IPS-NIHi11 (cell line): ENCODE results near the gene HCFC1.

Source experiments
- DNase-seq: peaks from one replicate; pipeline ENCODE4 v3.0.0; 2012; ENCODE audit warnings: mixed read lengths, low spot score

HCFC1 gene

DNA sequence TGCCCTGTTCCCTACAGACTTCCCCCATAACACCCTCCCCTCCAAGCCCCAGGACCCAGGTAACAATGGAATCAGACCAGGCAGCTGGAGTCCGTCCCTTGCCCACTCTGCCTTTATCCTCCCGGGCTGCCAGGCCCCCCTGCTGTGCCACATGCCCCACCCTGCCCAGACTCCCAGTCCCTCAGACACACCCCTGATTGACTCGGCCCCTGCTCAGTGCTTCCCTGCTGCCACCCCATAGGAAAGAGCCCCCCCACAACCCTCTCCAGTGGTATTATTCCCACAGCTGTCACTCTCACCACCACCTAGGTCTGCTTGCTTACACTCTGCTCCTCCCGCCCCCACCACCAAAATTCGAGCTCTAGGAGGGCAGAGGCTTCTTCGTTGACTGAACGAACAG lies 32.0 kb downstream of the HCFC1 start:
- DNase-seq = no peak

DNA sequence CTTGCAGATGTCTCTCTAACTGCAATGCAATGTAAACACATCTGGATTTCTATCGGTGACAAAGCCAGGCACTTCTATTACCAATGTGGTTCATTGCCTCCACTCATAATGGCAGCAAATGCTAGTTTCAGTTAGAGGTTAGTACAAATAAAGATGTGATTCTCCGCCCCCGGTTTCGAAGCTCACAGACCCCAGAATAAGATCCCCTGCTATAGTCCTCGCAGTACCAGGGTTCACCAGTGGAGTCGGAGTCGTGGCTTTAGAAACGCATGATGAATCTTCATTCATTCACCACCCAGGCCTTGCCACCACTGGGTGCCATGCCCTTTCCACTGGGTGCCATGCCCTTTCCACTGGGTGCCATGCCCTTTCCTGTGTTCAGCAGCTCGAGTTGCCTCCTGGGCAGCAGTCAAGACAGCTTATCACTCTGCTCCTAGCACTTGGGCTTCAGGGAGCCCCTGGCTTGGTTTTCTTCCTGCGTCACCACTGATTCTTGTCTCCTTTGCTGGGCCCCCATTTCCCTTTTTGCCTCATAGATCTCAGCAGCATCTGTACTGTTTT lies 33.3 kb downstream of the HCFC1 start:
- no peak for DNase-seq

DNA sequence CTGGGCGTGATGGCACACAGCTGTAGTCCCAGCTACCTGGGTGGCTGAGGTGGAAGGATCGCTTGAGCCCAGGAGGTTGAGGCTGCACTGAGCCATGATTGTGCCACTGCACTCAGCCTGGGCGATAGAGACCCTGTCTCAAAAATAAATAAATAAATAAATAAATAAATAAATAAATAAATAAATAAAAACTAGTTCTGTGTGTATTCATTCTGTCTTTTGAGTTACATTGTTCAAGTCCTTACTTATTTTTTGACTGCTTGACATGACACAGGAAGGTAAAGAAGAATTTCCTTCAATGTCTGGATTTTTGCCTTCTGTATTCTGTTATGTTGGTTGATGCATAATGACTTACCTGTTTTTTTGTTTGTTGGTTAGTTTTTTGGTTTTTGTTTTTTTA lies 34.6 kb downstream of the HCFC1 start:
- DNase-seq = no peak

DNA sequence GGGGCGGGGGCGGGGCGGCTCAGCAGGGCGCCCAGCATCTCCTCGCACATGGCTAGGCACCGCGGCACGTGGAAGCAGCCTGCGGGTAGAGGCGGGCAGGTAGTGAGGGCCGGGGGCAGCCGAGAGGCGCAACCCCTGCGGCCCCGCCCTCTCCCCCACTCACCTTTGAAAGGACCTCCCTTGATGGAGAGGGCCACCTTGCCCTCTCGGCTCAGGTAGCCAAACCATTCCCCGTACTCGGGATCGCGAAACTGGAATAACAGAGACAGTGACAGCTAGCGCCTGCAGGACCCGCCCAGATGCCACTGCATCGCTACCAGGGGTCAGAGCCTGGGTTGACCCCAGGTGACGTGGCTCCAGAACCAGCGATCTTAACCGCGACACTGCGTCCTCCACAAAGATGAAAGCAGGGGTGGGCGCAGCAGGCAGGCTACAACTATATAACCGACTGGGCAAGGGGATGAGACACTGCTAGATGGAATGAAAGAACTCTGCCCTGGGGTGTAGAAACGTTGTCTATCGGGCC lies 36.2 kb downstream of the HCFC1 start:
- DNase-seq = no peak

DNA sequence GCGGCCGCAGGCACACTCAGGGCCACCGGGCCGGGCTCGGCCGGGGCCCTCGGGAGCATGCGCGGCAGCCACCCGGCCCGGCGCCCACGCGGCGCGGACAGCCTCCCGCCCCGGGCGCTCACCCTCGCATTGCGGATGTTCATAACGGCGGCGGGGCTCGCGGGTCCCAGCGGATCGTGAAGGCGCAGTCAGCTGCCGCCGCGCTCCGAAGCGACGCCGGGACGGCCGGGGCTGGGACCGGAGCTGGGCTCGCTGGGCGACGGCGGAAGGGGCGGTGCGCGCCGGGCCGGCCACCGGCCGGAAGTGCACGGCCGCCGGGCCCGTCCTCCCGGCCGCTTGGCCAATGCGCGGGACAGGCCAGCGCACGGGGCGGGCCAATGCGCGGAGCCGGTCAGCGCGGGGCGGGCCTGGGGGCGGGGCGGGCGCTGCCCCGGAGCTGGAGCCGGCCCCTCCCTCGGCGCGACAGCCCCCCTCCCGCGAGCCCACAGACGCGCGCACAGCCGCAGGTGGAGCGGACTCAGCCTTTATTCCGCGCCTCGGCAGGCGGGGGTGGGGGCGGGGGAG lies 36.8 kb downstream of the HCFC1 start, which contains the start of gene NAA10:
Gene NAA10, minus strand, starts transcription at position 276 of the 564 bp plus-strand sequence. Its CDS starts 133 bp downstream, at position 143.
- peak; percentile 88 for DNase-seq

DNA sequence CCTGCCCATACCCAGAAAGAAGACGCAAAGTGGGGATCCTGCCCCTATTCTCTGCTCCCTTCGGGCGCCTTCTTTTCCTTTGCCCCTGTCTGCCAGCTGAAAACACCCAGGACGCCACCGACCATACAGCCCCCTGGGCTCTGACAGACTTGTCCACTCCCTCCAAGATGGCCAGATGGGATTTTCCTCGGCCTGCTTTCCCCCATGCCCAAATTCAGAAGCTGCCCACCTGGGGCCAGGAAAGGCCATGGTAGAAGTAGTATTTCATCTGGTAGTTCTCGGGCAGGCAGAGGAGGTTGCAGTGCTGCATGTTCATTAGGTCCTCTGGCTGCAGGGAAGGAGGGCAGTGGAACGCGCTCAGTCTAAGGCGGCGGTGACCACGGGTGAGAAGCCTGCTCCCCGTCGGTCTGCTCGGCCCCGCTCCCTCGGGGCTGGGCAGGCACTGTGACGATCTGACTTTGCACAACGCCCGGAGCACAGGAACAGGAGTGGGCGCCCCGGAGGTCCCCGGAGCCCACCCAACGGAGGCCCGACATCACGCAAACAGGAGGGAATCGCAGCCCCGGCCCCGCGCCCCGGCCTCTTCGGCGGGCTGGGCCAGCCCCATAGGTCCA lies 37.4 kb downstream of the HCFC1 start:
- DNase-seq = no peak

DNA sequence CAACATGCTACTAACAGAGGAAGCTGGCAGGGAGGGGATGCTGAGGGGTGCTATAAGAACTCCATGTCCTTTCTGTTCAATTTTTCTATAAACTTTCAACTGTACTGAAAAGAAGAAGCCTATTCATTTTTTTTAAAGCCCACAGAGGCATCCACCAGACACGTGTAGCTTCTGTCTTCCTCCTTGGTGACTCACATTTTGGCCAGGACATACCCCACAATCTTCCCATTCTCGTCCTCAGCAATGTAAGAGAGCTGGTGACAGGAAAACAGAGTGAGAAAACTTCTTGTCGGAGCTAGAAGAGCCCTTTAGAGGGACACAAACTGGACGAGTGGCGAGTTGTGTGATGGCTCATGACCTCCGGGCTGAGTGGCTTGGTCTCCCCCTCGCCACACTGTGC lies 37.9 kb downstream of the HCFC1 start:
- DNase-seq = no peak

DNA sequence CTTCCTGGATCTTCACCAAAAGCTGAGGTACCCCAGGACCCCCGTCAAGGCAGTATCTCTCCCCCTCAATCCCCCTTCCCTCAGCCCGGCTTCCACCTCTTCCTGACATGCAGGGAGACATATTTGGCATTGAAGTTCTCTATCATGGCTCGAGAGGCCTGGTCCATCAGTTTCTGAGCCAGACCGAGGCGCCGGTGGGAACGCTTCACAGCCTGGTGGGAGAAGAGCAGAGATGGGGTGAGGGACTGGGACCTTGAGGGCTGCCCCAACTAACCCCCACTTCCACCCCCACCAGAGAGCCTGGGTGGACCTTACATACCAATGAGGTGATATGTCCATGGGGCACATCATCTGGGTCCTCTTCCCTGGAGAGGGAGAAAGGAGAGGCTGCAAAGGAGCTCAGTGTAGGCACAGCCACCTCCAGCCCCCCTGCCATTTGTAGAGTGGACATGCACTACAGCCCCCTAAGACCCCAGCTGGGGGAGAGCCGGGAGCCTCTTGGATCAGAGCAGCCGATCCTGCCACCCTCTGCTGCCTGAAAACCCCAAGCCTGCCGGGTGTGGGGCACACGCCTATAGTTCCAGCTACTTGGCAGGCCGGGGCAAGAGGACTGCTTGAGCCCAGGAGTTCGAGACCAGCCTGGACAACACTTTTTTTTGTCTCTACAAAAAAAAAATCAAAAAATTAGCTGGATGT lies 39.2 kb downstream of the HCFC1 start:
- no peak for DNase-seq

DNA sequence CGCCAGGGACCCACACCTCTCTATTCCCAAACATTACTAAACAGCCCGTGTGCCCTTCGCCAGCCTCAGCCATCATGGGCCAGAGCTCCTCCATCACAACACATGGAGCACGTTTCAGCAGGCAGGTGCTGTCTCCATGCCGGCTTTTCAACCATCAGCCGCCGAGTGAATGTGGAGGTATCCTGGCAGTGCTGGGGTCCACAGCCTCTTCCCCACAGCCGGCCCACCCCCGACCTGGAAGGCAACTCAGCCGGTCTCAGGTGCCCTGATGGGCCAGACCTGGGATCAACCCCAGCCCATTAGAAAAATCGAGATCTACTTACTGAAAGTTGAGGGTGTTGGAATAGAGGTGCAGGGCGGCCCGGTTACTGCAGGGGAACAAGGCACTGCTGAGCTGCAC lies 39.9 kb downstream of the HCFC1 start:
- no peak for DNase-seq

DNA sequence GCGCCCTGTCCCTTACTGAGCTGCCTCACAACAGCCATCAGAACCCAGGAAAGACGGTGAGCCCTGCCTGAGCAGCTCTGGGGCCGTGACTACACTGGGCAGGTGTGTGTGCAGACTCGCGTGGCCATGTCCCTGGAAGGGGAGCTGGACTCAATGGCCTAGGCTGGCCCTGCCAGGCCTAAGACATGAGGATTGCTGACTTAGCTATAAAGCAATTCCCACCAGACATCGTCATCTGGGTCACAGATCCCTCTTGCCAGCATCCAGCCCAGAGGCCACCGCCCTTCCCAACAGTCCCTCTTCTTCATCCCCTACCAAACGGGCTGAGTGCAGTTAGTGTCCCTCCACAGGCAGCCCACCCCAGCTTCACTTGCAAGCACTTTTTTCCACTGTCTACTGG lies 40.5 kb downstream of the HCFC1 start:
- DNase-seq = no peak

DNA sequence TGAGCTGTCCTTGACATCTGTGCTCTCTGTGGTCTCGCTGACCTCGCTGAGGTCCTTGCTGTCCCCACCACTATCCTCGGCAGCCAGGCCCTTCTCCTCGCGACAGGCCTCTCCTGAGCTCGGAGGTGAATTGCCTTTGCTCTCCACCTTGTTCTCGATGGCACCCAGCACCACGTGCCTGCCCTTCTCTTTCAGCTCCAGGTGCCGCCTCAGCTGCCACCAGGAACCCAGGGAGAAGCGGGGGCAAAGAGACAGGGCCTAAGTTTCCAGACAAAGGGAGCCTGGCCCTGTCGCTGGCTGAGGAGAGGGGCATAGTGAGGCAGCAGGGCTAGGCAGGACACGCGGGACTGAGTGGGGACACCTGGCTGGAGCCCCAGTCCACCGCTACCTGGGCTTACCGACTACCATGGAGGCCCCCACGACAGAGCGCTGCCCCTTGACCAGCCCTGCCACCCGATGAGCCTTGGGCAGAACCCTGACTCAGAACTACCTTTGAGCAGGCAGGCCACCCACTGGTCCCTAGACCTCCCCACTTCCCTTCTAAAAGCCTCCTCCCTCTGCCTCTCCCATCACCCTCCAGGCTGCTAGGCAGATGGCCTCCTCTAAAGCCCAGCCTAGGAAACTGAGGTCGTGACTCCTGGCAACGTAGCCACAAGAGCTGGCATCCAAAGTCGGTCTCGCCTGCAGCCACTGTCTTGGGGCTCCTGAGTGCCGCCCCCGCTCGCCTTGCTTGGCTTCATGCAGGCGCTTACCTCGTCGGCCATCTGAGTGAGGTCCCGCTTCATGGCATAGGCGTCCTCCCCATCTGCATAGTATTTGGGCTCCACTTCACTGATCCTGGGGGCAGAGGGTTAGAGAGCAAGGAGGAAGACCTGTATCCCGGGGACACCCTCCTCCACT lies 41.4 kb downstream of the HCFC1 start:
- no peak for DNase-seq

DNA sequence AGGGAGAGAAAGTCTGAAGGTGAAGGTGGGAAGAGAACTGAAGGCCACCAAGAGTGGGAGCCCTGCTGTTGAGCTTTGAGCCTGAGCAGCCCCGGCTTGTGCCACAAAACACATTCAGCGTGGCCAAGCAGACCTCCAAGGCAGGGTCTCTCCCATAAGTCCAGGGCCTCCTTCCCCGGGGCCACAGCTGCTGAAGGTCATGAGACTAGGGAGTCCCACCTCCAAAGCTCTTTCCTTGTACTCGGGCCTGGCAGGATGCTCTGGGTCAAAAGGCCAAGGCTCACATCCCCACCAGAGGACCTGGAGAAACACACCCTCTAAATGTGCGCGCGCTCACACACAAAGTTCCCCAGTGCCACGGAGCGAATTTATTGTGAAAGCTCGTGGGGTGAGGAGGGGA lies 42.0 kb downstream of the HCFC1 start:
- no peak for DNase-seq

DNA sequence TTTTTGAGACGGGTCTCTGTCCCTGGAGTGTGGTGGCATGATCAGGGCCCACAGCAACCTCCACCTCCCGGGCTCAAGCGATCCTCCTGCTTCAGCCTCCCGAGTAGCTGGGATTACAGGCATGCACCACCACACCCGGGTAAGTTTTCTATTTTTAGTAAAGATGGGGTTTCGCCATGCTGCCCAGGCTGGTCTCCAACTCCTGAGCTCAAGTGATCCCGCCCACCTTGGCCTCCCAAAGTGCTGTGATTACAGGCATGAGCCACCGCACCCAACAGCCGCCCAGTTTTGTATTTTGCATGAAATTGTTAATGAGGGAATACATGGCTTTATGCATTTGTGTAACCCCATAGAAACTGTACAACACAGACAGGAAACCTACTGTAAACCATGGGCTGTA lies 42.8 kb downstream of the HCFC1 start:
- DNase-seq = no peak

DNA sequence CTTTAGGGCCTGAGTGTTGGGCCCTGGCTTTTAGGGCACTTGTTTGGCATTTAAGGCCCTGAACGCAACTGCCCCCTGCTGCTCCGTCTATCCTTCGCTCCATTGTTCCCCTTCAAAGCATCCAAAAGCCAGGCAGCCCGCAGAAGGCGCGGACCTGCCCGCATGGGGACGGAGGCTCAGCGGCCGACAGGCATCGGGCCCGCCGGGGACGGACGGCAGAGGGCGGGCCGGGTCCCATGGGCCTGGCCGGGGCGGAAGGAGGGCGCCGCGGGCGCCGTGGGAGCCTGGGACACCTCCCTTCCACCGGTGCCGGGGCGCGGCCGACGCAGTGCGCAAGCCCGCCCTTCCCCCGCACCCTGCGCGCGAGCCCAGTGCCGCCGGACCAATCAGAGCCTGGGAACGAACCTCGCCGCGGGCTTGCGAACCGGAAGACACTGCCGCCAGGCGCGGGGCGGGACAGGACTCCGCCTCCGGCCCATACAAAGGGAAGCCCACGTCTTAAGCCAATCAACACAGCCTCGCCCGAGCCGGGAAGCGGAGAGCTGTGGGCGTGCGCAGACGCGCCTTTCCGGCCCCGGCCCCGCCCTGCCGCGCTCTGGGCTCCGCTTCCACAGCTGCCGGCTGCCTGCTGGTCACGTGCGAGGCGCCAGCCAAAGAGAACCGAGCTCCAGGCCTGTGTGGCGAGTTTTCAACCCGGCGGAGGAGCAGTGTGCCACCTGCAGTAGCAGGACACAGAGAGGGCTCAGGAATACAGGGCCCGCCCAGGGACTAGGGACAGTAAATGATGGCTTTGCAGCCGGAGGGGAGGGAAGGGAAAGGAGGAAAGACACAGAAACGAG lies 43.5 kb downstream of the HCFC1 start:
- DNase-seq = peak; percentile 89

DNA sequence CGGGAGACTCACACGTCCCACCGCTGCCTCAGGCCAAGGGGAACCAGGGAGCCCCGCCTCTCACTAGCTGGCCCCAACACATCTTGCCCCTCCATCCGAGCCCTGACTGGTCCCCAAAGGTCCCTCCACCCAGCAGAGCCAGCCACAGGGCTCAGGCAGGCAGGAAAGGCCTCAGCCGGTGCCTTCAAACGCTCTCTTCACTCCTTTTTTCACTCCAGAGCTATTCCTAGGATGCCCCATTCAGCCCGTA lies 44.0 kb downstream of the HCFC1 start:
- DNase-seq = no peak

DNA sequence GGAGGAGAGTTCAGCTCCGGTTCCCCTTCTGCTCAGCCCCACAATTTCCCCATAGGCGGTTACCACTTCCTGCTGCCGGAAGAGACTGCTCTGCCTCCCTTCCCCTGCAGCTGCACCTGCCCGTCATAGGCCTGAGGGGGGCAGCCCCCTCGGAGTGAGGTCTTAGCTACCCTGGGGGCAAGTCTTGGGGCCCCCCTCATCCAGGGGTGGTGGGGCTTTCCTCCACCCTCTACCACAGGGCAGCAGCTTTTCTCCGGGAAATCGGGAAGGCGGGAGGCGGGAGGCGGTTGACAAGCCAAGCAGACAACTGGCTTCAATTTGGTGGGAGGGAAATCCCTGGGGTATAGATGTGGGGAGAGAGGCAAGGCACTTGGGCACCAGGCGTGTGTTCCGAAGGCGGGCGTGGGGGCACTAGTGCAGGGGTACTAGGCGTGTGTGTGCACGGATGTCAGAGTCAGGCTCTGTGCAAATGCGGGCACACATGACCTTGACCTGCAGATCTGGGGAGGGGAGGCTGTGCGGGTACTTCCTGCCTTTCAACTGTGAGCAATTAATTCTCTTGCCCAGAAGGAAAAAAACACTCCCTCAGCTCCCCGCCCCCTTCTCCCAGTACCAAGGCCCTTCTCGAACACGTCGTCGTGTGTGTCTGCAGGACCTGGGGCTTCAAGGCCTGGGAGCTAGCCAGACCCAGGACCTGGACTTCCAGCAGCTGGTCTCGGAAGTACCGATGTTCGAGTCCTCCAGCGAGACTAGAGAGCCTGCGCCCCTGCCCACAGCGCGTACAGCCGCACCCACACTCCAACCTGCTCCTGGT lies 44.6 kb downstream of the HCFC1 start:
- DNase-seq = no peak

DNA sequence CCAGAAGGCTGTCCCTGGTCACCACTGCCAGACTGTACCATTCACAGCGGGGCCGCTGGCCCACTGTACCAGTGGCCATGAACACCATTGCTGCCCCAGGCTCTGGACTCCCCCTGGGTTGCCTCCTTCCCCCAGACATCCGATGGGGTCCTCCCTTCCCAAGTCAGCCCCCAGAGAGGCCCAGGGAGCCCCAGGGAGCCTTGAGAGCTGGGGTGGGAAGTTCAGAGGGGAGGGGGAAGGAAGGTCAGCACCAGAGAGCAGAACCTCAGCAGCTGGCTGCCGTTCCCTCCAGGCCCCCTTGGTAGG lies 45.1 kb downstream of the HCFC1 start:
- no peak for DNase-seq

DNA sequence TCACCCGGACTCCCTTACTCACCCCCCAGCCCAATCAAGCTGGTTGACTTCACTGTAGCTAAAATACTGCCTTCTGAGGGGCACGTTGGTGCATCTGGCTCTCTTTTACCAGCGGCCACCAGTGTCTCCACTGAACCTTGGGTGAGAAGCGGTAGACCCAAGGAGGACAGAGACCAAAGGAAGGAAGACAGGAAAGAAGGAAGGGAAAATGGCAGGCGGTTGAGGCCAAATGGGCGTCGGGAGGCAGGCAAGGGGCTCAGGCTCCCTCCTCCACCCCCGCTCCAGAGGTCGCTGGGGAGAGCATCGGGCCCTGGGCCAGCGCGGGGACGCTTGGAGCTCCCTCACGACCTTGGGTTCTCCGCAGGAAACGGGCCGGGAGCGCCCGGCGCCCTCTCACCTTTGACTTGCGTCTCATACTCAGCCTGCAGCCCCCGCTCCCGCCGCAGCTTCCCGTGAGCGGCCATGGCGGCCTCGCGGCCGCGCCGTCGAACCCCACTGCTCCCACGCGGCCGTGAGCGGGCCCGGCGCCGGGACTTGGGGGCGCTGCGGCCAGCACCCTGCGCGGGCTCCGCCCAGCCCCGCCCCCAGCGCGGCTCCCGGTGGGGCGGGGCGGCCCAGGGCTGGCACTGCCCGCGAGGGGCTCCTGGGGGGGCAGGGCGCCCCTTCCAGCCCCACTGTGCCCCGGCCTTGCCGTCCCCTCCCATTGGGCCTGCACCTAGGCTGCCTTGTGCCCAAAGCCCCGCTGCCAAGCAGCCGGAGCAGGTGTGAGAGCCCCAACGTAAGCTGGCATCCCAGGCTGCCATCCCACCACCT lies 45.7 kb downstream of the HCFC1 start, which contains the start of gene ARHGAP4:
Gene ARHGAP4, minus strand, starts transcription at position 526 of the 813 bp plus-strand sequence. Its CDS starts 62 bp downstream, at position 464.
- DNase-seq = no peak

DNA sequence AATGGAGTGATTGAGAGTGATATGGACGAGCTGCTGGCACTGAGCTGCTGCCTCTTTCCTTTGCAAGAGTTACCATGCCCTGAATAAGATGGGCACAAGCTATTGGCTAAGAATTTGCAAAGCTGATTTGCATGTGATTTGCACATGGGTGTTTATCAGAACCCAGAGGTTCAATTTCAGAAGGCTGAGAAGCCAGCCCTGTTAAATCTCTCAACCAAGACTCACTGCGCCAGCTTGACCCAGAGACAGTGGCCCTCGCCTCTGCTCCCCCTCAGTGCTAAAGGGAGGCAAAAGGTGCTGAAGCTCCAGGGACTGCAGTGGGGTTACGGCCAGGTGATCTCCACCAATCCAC lies 46.3 kb downstream of the HCFC1 start:
- no peak for DNase-seq
